DOHH2 (cell line): ENCODE measurements around the gene LSS.

Experiments
- H3F3A ChIP-seq: fragments of 200-600 bp; sonication (generic), shearing (Covaris generic); 2 replicates; pipeline ENCODE4 v1.6.0; 2016; ENCODE audit warnings: antibody characterized with exemption, mild to moderate bottlenecking; ENCODE audit not compliant: control insufficient read depth, insufficient read depth
- H3K27ac ChIP-seq: fragments of 200-600 bp; sonication (generic); 2 replicates; pipeline ENCODE4 v1.5.1; 2014; ENCODE audit warnings: low read depth, mild to moderate bottlenecking, low read length, moderate library complexity
- H3K27me3 ChIP-seq: fragments of 200-600 bp; sonication (generic); 2 replicates; pipeline ENCODE4 v1.6.1; 2014; ENCODE audit warnings: mild to moderate bottlenecking, low read length, mixed read lengths; ENCODE audit not compliant: control insufficient read depth
- H3K36me3 ChIP-seq: fragments of 200-600 bp; sonication (generic); 2 replicates; pipeline ENCODE4 v1.6.1; 2014; ENCODE audit warnings: mild to moderate bottlenecking, low read length, moderate library complexity, mixed read lengths; ENCODE audit not compliant: control insufficient read depth
- H3K4me1 ChIP-seq: fragments of 200-600 bp; sonication (generic); 2 replicates; pipeline ENCODE4 v1.6.1; 2014; ENCODE audit warnings: mild to moderate bottlenecking, low read length, mixed read lengths; ENCODE audit not compliant: control insufficient read depth
- H3K4me2 ChIP-seq: fragments of 200-600 bp; sonication (generic); 2 replicates; pipeline ENCODE4 v1.6.0; 2014; ENCODE audit warnings: mild to moderate bottlenecking, low read length, moderate library complexity
- H3K4me3 ChIP-seq: fragments of 200-600 bp; sonication (generic); 2 replicates; pipeline ENCODE4 v1.5.1; 2014; ENCODE audit warnings: mild to moderate bottlenecking, low read length, mixed read lengths
- H3K79me2 ChIP-seq: fragments of 200-600 bp; sonication (generic); 2 replicates; pipeline ENCODE4 v1.6.1; 2014; ENCODE audit warnings: mild to moderate bottlenecking, low read length, mixed read lengths; ENCODE audit not compliant: control insufficient read depth
- H3K9me2 ChIP-seq: fragments of 200-600 bp; sonication (generic); replicated peaks from 2 replicates; pipeline ENCODE4 v1.6.1; 2014; ENCODE audit warnings: mild to moderate bottlenecking, low read length, mixed read lengths; ENCODE audit not compliant: control insufficient read depth
- H3K9me3 ChIP-seq: fragments of 200-600 bp; sonication (generic); 2 replicates; pipeline ENCODE4 v1.6.1; 2014; ENCODE audit warnings: antibody characterized with exemption, low read length, mixed read lengths; ENCODE audit not compliant: control insufficient read depth, insufficient read depth
- H4K20me1 ChIP-seq: fragments of 200-600 bp; sonication (generic); 2 replicates; pipeline ENCODE4 v1.6.0; 2014; ENCODE audit warnings: low read depth, mild to moderate bottlenecking, antibody characterized with exemption, low read length, moderate library complexity; ENCODE audit not compliant: control insufficient read depth, insufficient read depth
- EZH2phosphoT487 ChIP-seq: fragments of 200-600 bp; sonication (generic); IDR thresholded peaks from 2 replicates; pipeline ENCODE4 v1.6.1; 2017; ENCODE audit warnings: borderline replicate concordance, mild to moderate bottlenecking, antibody characterized with exemption, low read length, moderate library complexity, mixed read lengths
- TF ChIP-seq, protein P1 (sequence below): fragments of 200-600 bp; sonication (generic); IDR thresholded peaks from one replicate; pipeline ENCODE4 v1.5.1; 2014; ENCODE audit warnings: antibody characterized with exemption, mild to moderate bottlenecking, low read depth, low read length; ENCODE audit not compliant: poor library complexity, severe bottlenecking

The LSS gene

DNA sequence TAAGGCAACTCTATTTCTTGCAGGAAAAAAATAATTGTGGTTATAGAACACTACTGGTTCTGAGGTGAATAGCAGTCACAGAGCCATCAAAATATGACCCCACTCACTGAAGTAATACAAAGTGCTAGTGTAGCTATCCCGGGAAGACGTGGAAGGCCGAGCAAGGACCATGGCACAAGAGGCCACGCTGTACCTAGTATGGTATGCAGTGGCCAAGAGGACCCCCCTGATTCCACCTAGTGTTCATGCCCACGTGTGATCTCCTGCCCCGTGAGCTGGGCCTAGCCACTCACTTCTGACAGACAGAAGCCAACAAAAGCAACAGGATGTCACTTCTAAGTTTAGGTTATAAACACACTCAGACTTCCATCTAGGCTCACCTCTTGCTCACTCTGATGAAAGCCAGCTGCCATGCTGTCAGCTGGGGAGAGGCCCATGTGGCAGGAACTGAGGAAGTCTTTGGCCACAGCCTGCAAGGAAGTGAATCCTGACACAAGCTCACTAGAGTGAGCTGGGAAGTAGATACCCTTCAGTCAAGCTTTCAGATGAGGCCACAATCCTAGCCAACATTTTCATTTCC is 21.7 kb upstream of the LSS start:
- H3K4me1 ChIP-seq = peaks cover 50% of the 10 kb centered on the region
- 0 out of 2 replicates have a peak, but pooled peaks cover 3% of the 10 kb centered on the region for H4K20me1 ChIP-seq
- peaks cover 2% of the 10 kb centered on the region; the same call in 1 of the 2 replicates for H3K79me2 ChIP-seq
- peaks cover 96% of the 10 kb centered on the region for H3K36me3 ChIP-seq
- no peaks in the 10 kb centered on the region for H3K9me3 ChIP-seq
- H3K4me2 ChIP-seq = peak overlapping the region; percentile 43
- no peaks in the 10 kb centered on the region for H3K9me2 ChIP-seq
- H3K27me3 ChIP-seq = no peaks in the 10 kb centered on the region
- peak overlapping the region; percentile 12; the same call in 1 of the 2 replicates for H3K4me3 ChIP-seq
- peaks cover 11% of the 10 kb centered on the region for H3F3A ChIP-seq
- peak overlapping the region; percentile 59 for H3K27ac ChIP-seq
- TF ChIP-seq EZH2phosphoT487 = no peak

DNA sequence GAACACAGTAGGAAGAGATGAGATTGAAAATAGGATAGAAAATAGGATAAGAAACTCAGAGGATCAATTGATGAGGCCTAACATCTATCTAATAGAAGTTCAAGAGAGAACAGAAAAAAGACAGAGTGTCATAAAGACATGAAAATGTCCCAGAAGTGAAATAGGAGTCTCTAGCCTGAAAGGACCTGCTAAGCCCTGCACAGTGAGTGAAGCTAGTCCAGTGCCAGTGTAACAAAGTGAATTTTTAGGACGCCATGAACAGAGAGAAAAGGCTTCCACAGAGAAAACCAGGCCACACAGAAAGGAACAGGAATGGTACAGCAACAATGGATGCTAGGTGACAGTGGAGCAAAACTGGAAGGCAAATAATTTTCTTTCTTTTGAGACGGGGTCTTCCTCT is 20.3 kb upstream of the LSS start:
- no peak overlapping the region for H3K4me3 ChIP-seq
- H3K27ac ChIP-seq = no peak overlapping the region
- H4K20me1 ChIP-seq = no peaks in the 10 kb centered on the region
- peaks cover 96% of the 10 kb centered on the region for H3K36me3 ChIP-seq
- peaks cover 38% of the 10 kb centered on the region for H3K4me1 ChIP-seq
- no peaks in the 10 kb centered on the region for H3K9me2 ChIP-seq
- no peak overlapping the region for H3K4me2 ChIP-seq
- H3K9me3 ChIP-seq = no peaks in the 10 kb centered on the region
- H3K79me2 ChIP-seq = no peaks in the 10 kb centered on the region; the same call in 1 of the 2 replicates
- H3K27me3 ChIP-seq = no peaks in the 10 kb centered on the region
- TF ChIP-seq EZH2phosphoT487 = no peak
- TF ChIP-seq, protein P1, sequence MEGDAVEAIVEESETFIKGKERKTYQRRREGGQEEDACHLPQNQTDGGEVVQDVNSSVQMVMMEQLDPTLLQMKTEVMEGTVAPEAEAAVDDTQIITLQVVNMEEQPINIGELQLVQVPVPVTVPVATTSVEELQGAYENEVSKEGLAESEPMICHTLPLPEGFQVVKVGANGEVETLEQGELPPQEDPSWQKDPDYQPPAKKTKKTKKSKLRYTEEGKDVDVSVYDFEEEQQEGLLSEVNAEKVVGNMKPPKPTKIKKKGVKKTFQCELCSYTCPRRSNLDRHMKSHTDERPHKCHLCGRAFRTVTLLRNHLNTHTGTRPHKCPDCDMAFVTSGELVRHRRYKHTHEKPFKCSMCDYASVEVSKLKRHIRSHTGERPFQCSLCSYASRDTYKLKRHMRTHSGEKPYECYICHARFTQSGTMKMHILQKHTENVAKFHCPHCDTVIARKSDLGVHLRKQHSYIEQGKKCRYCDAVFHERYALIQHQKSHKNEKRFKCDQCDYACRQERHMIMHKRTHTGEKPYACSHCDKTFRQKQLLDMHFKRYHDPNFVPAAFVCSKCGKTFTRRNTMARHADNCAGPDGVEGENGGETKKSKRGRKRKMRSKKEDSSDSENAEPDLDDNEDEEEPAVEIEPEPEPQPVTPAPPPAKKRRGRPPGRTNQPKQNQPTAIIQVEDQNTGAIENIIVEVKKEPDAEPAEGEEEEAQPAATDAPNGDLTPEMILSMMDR = no peak
- H3F3A ChIP-seq = peaks cover 11% of the 10 kb centered on the region

DNA sequence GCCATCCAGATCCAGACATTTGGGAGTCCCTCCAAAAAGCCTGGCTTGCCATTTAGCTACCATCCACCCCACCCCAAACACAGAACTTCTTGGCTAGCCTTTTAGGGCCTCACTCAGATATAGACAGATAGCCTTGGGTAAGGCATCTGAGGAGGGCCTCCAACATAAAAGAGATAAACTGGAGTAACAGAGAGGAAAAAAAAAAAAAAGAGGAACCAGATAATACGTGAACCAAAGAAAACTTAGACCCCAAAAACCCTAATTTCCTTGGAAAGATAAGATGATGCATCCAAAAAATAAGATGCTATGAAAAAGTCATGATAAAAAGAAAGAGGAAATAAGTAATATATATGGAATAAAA is 19.8 kb upstream of the LSS start:
- Histone ChIP-seq H3K4me1 (peaks cover 34% of the 10 kb centered on the region), H3K9me3 (no peaks in the 10 kb centered on the region), H3K79me2 (no peaks in the 10 kb centered on the region; the same call in 1 of the 2 replicates), H3K9me2 (no peaks in the 10 kb centered on the region), H3K36me3 (peaks cover 96% of the 10 kb centered on the region), H4K20me1 (no peaks in the 10 kb centered on the region), H3K27me3 (no peaks in the 10 kb centered on the region), H3F3A (peaks cover 11% of the 10 kb centered on the region), H3K27ac (no peak overlapping the region), H3K4me3 (no peak overlapping the region), H3K4me2 (no peak overlapping the region)
- no peak for TF ChIP-seq EZH2phosphoT487
- TF ChIP-seq, protein P1 = no peak

DNA sequence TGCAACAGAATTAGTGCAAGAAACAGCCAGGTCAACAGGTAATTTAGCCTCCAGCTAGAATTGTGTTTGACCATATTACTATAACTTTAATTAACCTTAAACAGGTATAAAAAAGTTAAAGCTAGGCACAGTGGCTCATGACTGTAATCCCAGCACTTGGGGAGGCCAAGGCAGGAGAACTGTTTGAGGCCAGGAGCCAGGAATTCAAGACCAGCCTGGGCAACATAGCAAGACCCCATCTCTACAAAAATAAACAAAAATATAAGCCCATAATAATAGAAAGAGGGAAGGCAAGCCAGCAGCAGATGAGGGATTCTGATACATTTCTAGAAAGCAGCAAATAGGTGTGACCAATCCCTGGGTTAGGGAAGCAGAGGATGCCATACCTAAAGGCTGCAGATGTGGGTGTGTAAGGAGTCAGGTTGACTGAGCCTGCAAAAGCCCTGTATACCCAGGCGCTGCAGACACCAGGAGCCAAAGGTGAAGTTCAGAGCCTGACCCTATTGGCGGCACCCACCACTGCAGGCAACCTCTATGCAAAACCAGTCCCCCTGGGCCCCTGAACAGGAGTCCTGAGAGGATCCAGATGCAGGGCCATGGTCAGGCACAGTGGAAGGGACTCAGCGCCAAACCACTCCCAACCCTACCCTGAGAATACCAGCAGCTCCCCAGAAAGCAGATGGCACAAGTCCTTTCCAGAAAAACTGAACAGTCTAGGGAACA is 19.3 kb upstream of the LSS start:
- no peaks in the 10 kb centered on the region for H3K9me3 ChIP-seq
- H3F3A ChIP-seq = peaks cover 11% of the 10 kb centered on the region
- no peaks in the 10 kb centered on the region; the same call in 1 of the 2 replicates for H3K79me2 ChIP-seq
- no peak overlapping the region for H3K4me3 ChIP-seq
- H3K4me1 ChIP-seq = peaks cover 33% of the 10 kb centered on the region
- H3K27ac ChIP-seq = no peak overlapping the region
- H4K20me1 ChIP-seq = no peaks in the 10 kb centered on the region
- peaks cover 96% of the 10 kb centered on the region for H3K36me3 ChIP-seq
- H3K9me2 ChIP-seq = no peaks in the 10 kb centered on the region
- H3K27me3 ChIP-seq = no peaks in the 10 kb centered on the region
- TF ChIP-seq, protein P1 = no peak
- TF ChIP-seq EZH2phosphoT487 = no peak
- H3K4me2 ChIP-seq = no peak overlapping the region
